Prostate gland (tissue), 2 donors: ENCODE measurements around the gene CHST11. TPM values are rescaled to one million over a fixed set of nuclear protein-coding genes. Genes with fewer than 3 reads are reported as not detected.

Experiments
- DNase-seq: peaks from one replicate; pipeline ENCODE4 v3.0.0-alpha.2; 2019; ENCODE audit warnings: low spot score
- H3K27ac ChIP-seq, 2 donors: fragments of 200-600 bp; sonication (generic); 2 replicates each; pipeline ENCODE4 v1.5.1; 2017 to 2019
- H3K27me3 ChIP-seq: fragments of 200-600 bp; sonication (generic); replicated peaks from 2 replicates; pipeline ENCODE4 v1.5.1; 2019; ENCODE audit not compliant: insufficient read depth
- H3K36me3 ChIP-seq, 2 donors: fragments of 200-600 bp; sonication (generic); 1 replicate in 1 of 2; 2 replicates in 1 of 2; pipeline versions ENCODE4 v1.5.1 to v1.8.1; 2017 to 2019
- H3K4me1 ChIP-seq: fragments of 200-600 bp; sonication (generic); replicated peaks from 2 replicates; pipeline ENCODE4 v1.5.1; 2019
- H3K4me3 ChIP-seq, 2 donors: fragments of 200-600 bp; sonication (generic); 2 replicates each; pipeline ENCODE4 v1.5.1; 2017 to 2019
- H3K9me3 ChIP-seq: fragments of 200-600 bp; sonication (generic); 2 replicates; pipeline ENCODE4 v1.5.1; 2017
- CTCF ChIP-seq, 4 experiments: fragments of 200-600 bp in 2 of 4; fragments of 450-650 bp in 2 of 4; sonication (generic) in 2 of 4; IDR thresholded peaks; 1 replicate in 3 of 4; 2 replicates in 1 of 4; pipeline ENCODE4 v1.5.1; 2016 to 2019; ENCODE audit warnings: antibody characterized with exemption in 4 of 4, mild to moderate bottlenecking in 2 of 4, moderate library complexity in 2 of 4
- POLR2A ChIP-seq: fragments of 450-650 bp; IDR thresholded peaks from one replicate; pipeline ENCODE4 v1.6.1; 2016; ENCODE audit warnings: antibody characterized with exemption, mild to moderate bottlenecking
- POLR2AphosphoS5 ChIP-seq: sonication (generic); formaldehyde crosslinking; IDR thresholded peaks from one replicate; pipeline ENCODE4 v1.6.1; 2017; ENCODE audit warnings: antibody characterized with exemption
- WGBS: methylation state at CpG from one replicate; pipeline ENCODE4 v1.1.5; 2018; 5-methylcytosine and 5-hydroxymethylcytosine counted together
- intact Hi-C: fragments of 100-400 bp; cut with DNase I; formaldehyde crosslinking; loops from one replicate; pipeline ENCODE4 v1.14.2; 2022
- total RNA-seq, 2 donors: library from RNA; depleted of rRNA; stranded (reverse); fragments of >200 nt; gene quantifications; one replicate each; pipeline ENCODE4 v1.1.0, GENCODE V29; 2016

The CHST11 gene
- total RNA-seq, 2 donors from 2014 or later = 10.4 to 25.4 TPM

- H3K9me3 ChIP-seq = no peaks in the 10 kb centered on the region
- H3K36me3 ChIP-seq = no peaks in the 10 kb centered on the region
- WGBS = 93% methylated on average over 8 of the region's 8 CpGs
- H3K27me3 ChIP-seq = no peaks in the 10 kb centered on the region
- intact Hi-C loops = no loop called here
- DNase-seq = no peak
- TF ChIP-seq POLR2A (no peak), CTCF (IDR thresholded peaks at IDR 0.05) (no peak), POLR2AphosphoS5 (no peak)
- no peak overlapping the region for H3K4me3 ChIP-seq
- H3K27ac ChIP-seq = no peak overlapping the region
- no peaks in the 10 kb centered on the region for H3K4me1 ChIP-seq
Observed at GRCh38 chr12:104631867-104632266, 175.1 kb downstream of the CHST11 start.

DNA sequence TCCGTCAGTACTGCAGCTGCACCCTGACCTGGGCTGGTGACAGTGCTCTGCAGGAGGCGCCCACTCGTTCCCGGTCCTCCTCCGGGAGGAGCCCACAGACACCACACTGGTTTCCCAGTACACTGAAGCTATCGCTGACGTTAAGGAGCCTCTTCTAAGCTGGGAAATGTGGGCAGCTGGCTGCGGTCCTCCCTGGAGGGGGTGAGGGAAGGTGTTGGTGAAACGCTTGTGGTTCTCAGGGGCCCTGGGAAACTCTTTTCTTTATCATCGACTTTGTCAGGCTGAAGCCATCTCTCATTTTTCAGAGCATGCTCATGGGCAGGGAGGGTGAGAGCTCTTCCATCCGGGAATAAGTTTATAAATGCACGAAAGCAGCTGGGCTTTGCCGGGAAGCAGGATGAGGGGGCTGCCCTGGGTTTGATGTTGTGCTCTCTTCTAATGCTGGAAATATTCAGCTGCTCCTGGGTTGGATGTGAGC is 176.0 kb downstream of the CHST11 start:
- 65% methylated on average over 13 of the region's 13 CpGs for WGBS
- H3K27ac ChIP-seq = no peak overlapping the region

GRCh38 chr12:104634044-104634443 is 177.3 kb downstream of the CHST11 start:
- H3K27me3 ChIP-seq = no peaks in the 10 kb centered on the region
- H3K4me3 ChIP-seq = no peak overlapping the region
- no peak for DNase-seq
- no peaks in the 10 kb centered on the region for H3K4me1 ChIP-seq
- no peaks in the 10 kb centered on the region for H3K36me3 ChIP-seq
- no peaks in the 10 kb centered on the region for H3K9me3 ChIP-seq
- TF ChIP-seq CTCF (IDR thresholded peaks at IDR 0.05) (no peak), POLR2AphosphoS5 (no peak), POLR2A (no peak)
- intact Hi-C loops = no loop called here
- 86% methylated on average over 4 of the region's 4 CpGs for WGBS
- no peak overlapping the region for H3K27ac ChIP-seq

More for the DNA sequence above, 176.0 kb downstream of the CHST11 start:
- Histone ChIP-seq H3K4me3 (no peak overlapping the region), H3K9me3 (no peaks in the 10 kb centered on the region), H3K27me3 (no peaks in the 10 kb centered on the region), H3K4me1 (no peaks in the 10 kb centered on the region), H3K36me3 (no peaks in the 10 kb centered on the region)
- intact Hi-C loops = no loop called here
- TF ChIP-seq POLR2AphosphoS5 = no peak
- DNase-seq = no peak

DNA sequence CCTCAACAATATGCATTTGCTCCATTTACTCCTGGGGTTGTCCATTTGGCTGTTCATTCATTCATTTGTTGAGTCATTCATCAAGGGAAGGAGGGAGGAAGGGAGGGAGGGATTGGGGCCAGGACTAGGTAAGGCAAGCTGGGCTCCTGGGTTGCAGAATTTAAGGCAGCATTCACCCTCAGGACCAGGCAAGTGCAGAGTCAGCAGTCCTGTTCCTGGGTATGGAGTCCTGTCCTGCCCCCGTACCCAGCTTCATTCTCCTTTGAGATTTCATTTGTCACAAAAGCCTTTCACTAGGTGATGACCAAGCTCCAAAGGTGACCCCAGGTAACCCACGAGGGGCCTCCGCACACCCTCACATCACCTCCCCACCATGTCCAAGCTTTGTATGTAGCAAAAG is 178.1 kb downstream of the CHST11 start:
- no peaks in the 10 kb centered on the region for H3K36me3 ChIP-seq
- intact Hi-C loops = no loop called here
- no peaks in the 10 kb centered on the region for H3K27me3 ChIP-seq
- WGBS = 84% methylated on average over 3 of the region's 3 CpGs
- no peaks in the 10 kb centered on the region for H3K4me1 ChIP-seq
- H3K9me3 ChIP-seq = no peaks in the 10 kb centered on the region
- no peak overlapping the region for H3K27ac ChIP-seq
- no peak for DNase-seq
- TF ChIP-seq CTCF (IDR thresholded peaks at IDR 0.05) (no peak), POLR2AphosphoS5 (no peak), POLR2A (no peak)
- H3K4me3 ChIP-seq = no peak overlapping the region

DNA sequence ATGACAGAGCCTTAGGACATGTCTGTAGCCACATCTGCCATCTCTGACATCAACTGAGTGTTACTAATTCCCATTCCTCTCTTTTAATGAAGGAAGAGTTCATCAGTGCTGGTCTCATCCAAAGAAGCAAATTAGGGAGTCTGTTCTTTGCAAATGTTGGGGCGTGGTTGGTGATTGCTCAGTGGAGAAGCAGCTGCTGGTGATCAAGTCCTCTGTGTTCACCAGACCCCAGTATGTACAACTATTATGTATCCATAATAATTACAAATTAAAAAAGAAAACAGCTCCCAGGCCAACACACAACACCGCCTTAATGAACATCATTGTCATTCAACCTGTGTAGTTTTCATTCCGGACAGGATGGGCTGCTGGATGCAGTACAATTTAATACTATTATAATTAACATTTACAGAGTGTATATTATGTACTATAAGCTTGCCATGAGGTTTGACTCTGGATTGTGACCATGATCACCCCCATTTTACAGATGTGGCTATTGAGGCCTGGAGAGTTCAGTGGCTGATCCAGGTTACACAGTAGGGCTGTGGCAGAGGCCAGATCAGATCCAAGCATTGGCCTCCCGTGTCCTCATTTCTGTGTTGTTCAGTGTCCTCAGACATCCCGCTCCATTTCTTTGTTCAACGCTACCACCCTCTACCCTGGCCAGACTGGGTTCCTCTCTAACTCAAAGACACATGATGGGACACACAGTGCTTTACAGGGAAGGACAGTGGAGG is 179.0 kb downstream of the CHST11 start:
- no peak overlapping the region for H3K27ac ChIP-seq
- intact Hi-C loops = no loop called here
- DNase-seq = no peak
- H3K9me3 ChIP-seq = no peaks in the 10 kb centered on the region
- no peaks in the 10 kb centered on the region for H3K36me3 ChIP-seq
- WGBS = 93% methylated on average over 6 of the region's 6 CpGs
- TF ChIP-seq CTCF (IDR thresholded peaks at IDR 0.05) (no peak), POLR2A (no peak), POLR2AphosphoS5 (no peak)
- no peaks in the 10 kb centered on the region for H3K4me1 ChIP-seq
- H3K27me3 ChIP-seq = no peaks in the 10 kb centered on the region
- no peak overlapping the region for H3K4me3 ChIP-seq
